Measurements from ENCODE around the gene CCDC13. TPM values are rescaled to one million over a fixed set of nuclear protein-coding genes. Genes with fewer than 3 reads are reported as not detected.

Gene CCDC13
- total and polyA plus RNA-seq, 2 donors (not counting 3 experiments of a cell fraction or from before 2014, with no cell fraction given): 0.36 to 0.82 TPM

DNA sequence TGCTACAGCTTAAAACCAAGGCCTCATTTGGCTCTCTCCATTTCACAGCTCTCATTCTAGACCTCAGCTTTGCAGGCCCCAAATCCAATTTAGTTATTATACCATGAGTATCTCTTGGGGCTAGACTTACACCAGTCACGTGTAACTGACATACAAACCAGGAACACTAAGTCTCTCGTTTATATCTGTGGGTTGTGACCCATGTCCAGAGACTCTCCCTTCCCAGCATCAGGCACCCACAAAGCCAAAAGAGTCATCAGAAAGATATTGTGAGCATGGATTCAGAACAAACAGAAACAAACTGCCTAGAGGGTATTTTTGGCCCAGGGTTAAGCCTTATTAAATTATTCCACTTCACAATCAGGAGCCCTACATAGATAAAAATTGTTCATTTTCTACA is 5.6 kb upstream of the CCDC13 start:
- intact Hi-C loops (cut with micrococcal nuclease): no loop called here
- Histone ChIP-seq H3K27me3 (ENCODE audit: control insufficient read depth in 2 of 2, insufficient read depth in 2 of 2, low read length in 2 of 2) (no peaks in the 10 kb centered on the region), H3K4me1 (ENCODE audit: control insufficient read depth, extremely low read depth, insufficient read depth, low read length) (no peaks in the 10 kb centered on the region), H3K27ac (ENCODE audit: insufficient read depth, low read depth, low read length) (no peak overlapping the region), H4K20me1 (replicated peaks; ENCODE audit: control insufficient read depth, extremely low read depth, insufficient read depth, low read length) (no peaks in the 10 kb centered on the region), H3K9me1 (replicated peaks; ENCODE audit: control insufficient read depth, extremely low read depth, insufficient read depth, low read length) (no peaks in the 10 kb centered on the region), H3K9me3 (replicated peaks; ENCODE audit: control insufficient read depth, insufficient read depth, low read length) (no peaks in the 10 kb centered on the region), H3K36me3 (ENCODE audit: control insufficient read depth in 2 of 2, extremely low read depth in 1 of 2, insufficient read depth in 2 of 2, low read length in 2 of 2) (peaks cover 0 to 3% of the 10 kb centered on the region in 2 experiments), H3K79me2 (ENCODE audit: control insufficient read depth, insufficient read depth, low read length) (no peaks in the 10 kb centered on the region), H2AFZ (ENCODE audit: low read depth, low read length) (no peak overlapping the region), H3K4me3 (replicated peaks in 1 of 3; ENCODE audit: insufficient read depth in 1 of 3, low read depth in 1 of 3, low read length in 3 of 3) (no peak overlapping the region), H3K4me2 (ENCODE audit: insufficient read depth, low read length) (no peak overlapping the region), H3K9ac (replicated peaks; ENCODE audit: extremely low read depth, insufficient read depth, low read length) (no peak overlapping the region)
- dilution Hi-C loops (cut with MboI; ENCODE audit: extremely low pct_ligation_motif_present, low sequenced_read_pairs): no loop called here
- BruUV-seq (replicated peaks): no TSS peak
- TF ChIP-seq MYC (IDR thresholded peaks at IDR 0.05; ENCODE audit: low read depth, low read length): no peak
- TF ChIP-seq POLR2AphosphoS5 (IDR thresholded peaks at IDR 0.05; ENCODE audit: insufficient read depth, low read depth, low read length): no peak
- TF ChIP-seq EZH2 (IDR thresholded peaks at IDR 0.05; ENCODE audit: borderline replicate concordance, low read depth, low read length, severe bottlenecking): no peak
- no peak for TF ChIP-seq POLR2A (IDR thresholded peaks at IDR 0.05; ENCODE audit: low read depth, low read length)
- TF ChIP-seq GATA2 (IDR thresholded peaks at IDR 0.05; ENCODE audit: insufficient read depth, insufficient read length, low read depth, low read length): no peak
- TF ChIP-seq, protein P1, sequence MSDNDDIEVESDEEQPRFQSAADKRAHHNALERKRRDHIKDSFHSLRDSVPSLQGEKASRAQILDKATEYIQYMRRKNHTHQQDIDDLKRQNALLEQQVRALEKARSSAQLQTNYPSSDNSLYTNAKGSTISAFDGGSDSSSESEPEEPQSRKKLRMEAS (IDR thresholded peaks at IDR 0.05; ENCODE audit: insufficient read depth, insufficient read length): no peak
- TF ChIP-seq, protein P2, sequence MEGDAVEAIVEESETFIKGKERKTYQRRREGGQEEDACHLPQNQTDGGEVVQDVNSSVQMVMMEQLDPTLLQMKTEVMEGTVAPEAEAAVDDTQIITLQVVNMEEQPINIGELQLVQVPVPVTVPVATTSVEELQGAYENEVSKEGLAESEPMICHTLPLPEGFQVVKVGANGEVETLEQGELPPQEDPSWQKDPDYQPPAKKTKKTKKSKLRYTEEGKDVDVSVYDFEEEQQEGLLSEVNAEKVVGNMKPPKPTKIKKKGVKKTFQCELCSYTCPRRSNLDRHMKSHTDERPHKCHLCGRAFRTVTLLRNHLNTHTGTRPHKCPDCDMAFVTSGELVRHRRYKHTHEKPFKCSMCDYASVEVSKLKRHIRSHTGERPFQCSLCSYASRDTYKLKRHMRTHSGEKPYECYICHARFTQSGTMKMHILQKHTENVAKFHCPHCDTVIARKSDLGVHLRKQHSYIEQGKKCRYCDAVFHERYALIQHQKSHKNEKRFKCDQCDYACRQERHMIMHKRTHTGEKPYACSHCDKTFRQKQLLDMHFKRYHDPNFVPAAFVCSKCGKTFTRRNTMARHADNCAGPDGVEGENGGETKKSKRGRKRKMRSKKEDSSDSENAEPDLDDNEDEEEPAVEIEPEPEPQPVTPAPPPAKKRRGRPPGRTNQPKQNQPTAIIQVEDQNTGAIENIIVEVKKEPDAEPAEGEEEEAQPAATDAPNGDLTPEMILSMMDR (IDR thresholded peaks at IDR 0.05; ENCODE audit: extremely low read depth in 1 of 2, insufficient read depth in 1 of 2, low read depth in 1 of 2, low read length in 2 of 2): no peak
- no peak for TF ChIP-seq FOS (IDR thresholded peaks at IDR 0.05; ENCODE audit: borderline replicate concordance, insufficient read depth, low read length)
- TF ChIP-seq JUN (IDR thresholded peaks at IDR 0.05; ENCODE audit: borderline replicate concordance, insufficient read depth, insufficient read length, low read depth): no peak
- ChIA-PET POLR2A (no interaction called here), CTCF (interaction anchor here (0.6 to 1.9 kb wide), 4 partner anchors 61 to 103 kb away, joined by 3 to 22 read pairs (median 4); partner anchors contain the start of gene CYP8B1)
- DNase-seq (ENCODE audit: low read depth, low spot score) (no peak), FAIRE-seq (no peak)

All from endothelial cell of umbilical vein (primary cell).